ENCODE measurements around the gene HSD17B4. TPM values are rescaled to one million over a fixed set of nuclear protein-coding genes. Genes with fewer than 3 reads are reported as not detected.

Gene HSD17B4
- total and polyA plus RNA-seq, 2 donors (not counting 1 experiment from before 2014, with no cell fraction given), result 187 to 340 TPM

- H3K4me2 ChIP-seq (ENCODE audit: extremely low read depth, insufficient read depth, low read length), result no peak overlapping the region
- no peak overlapping the region for H3K4me3 ChIP-seq (replicated peaks in 1 of 4; ENCODE audit: control extremely low read depth in 1 of 4, insufficient read depth in 1 of 4, low read depth in 3 of 4, low read length in 4 of 4)
- no peaks in the 10 kb centered on the region for H3K4me1 ChIP-seq (ENCODE audit: control insufficient read depth, extremely low read depth, insufficient read depth, low read length)
- no peak for TF ChIP-seq EZH2 (IDR thresholded peaks at IDR 0.05; ENCODE audit: low read length, missing control alignments)
- TF ChIP-seq, protein P1, sequence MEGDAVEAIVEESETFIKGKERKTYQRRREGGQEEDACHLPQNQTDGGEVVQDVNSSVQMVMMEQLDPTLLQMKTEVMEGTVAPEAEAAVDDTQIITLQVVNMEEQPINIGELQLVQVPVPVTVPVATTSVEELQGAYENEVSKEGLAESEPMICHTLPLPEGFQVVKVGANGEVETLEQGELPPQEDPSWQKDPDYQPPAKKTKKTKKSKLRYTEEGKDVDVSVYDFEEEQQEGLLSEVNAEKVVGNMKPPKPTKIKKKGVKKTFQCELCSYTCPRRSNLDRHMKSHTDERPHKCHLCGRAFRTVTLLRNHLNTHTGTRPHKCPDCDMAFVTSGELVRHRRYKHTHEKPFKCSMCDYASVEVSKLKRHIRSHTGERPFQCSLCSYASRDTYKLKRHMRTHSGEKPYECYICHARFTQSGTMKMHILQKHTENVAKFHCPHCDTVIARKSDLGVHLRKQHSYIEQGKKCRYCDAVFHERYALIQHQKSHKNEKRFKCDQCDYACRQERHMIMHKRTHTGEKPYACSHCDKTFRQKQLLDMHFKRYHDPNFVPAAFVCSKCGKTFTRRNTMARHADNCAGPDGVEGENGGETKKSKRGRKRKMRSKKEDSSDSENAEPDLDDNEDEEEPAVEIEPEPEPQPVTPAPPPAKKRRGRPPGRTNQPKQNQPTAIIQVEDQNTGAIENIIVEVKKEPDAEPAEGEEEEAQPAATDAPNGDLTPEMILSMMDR (conservative IDR thresholded peaks at IDR 0.05 in 1 of 2, IDR thresholded peaks at IDR 0.05 in 1 of 2; ENCODE audit: low read depth in 1 of 2, low read length in 2 of 2), result no peak
- H3K27ac ChIP-seq (ENCODE audit: insufficient read depth, low read length), result no peak overlapping the region
- H3K9me3 ChIP-seq (ENCODE audit: control insufficient read depth, insufficient read depth, low read depth, low read length), result no peaks in the 10 kb centered on the region
- H3K36me3 ChIP-seq (ENCODE audit: control insufficient read depth, insufficient read depth, low read length), result no peaks in the 10 kb centered on the region
- no peak overlapping the region for H3K9ac ChIP-seq (ENCODE audit: insufficient read depth, low read length)
- no peak overlapping the region for H2AFZ ChIP-seq (ENCODE audit: low read length)
- DNase-seq (ENCODE audit: low read depth in 2 of 2), result no peak
- no peaks in the 10 kb centered on the region for H3K79me2 ChIP-seq (ENCODE audit: control insufficient read depth, insufficient read depth, low read length)
- no peaks in the 10 kb centered on the region for H4K20me1 ChIP-seq (ENCODE audit: control insufficient read depth, extremely low read depth, insufficient read depth, low read length)
- H3K27me3 ChIP-seq (ENCODE audit: control insufficient read depth, insufficient read depth, low read length), result no peaks in the 10 kb centered on the region
Measured at GRCh38 chr5:119554597-119554996, 102.3 kb downstream of the HSD17B4 start.

GRCh38 chr5:119570910-119571309 is 118.6 kb downstream of the HSD17B4 start:
- Histone ChIP-seq H3K27me3 (ENCODE audit: control insufficient read depth, insufficient read depth, low read length) (no peaks in the 10 kb centered on the region), H3K36me3 (ENCODE audit: control insufficient read depth, insufficient read depth, low read length) (no peaks in the 10 kb centered on the region), H3K9ac (ENCODE audit: insufficient read depth, low read length) (no peak overlapping the region), H3K79me2 (ENCODE audit: control insufficient read depth, insufficient read depth, low read length) (no peaks in the 10 kb centered on the region), H3K9me3 (ENCODE audit: control insufficient read depth, insufficient read depth, low read depth, low read length) (no peaks in the 10 kb centered on the region), H3K27ac (ENCODE audit: insufficient read depth, low read length) (no peak overlapping the region), H3K4me3 (replicated peaks in 1 of 4; ENCODE audit: control extremely low read depth in 1 of 4, insufficient read depth in 1 of 4, low read depth in 3 of 4, low read length in 4 of 4) (no peak overlapping the region), H2AFZ (ENCODE audit: low read length) (no peak overlapping the region), H3K4me2 (ENCODE audit: extremely low read depth, insufficient read depth, low read length) (no peak overlapping the region), H4K20me1 (ENCODE audit: control insufficient read depth, extremely low read depth, insufficient read depth, low read length) (no peaks in the 10 kb centered on the region), H3K4me1 (ENCODE audit: control insufficient read depth, extremely low read depth, insufficient read depth, low read length) (no peaks in the 10 kb centered on the region)
- no peak for DNase-seq (ENCODE audit: low read depth in 2 of 2)
- TF ChIP-seq, protein P1 (conservative IDR thresholded peaks at IDR 0.05 in 1 of 2, IDR thresholded peaks at IDR 0.05 in 1 of 2; ENCODE audit: low read depth in 1 of 2, low read length in 2 of 2), result no peak
- TF ChIP-seq EZH2 (IDR thresholded peaks at IDR 0.05; ENCODE audit: low read length, missing control alignments), result no peak

GRCh38 chr5:119578937-119579336 is 126.6 kb downstream of the HSD17B4 start:
- Histone ChIP-seq H3K36me3 (ENCODE audit: control insufficient read depth, insufficient read depth, low read length) (no peaks in the 10 kb centered on the region), H3K4me1 (ENCODE audit: control insufficient read depth, extremely low read depth, insufficient read depth, low read length) (no peaks in the 10 kb centered on the region), H3K27me3 (ENCODE audit: control insufficient read depth, insufficient read depth, low read length) (no peaks in the 10 kb centered on the region), H3K9ac (ENCODE audit: insufficient read depth, low read length) (no peak overlapping the region), H4K20me1 (ENCODE audit: control insufficient read depth, extremely low read depth, insufficient read depth, low read length) (no peaks in the 10 kb centered on the region), H3K79me2 (ENCODE audit: control insufficient read depth, insufficient read depth, low read length) (no peaks in the 10 kb centered on the region), H3K9me3 (ENCODE audit: control insufficient read depth, insufficient read depth, low read depth, low read length) (no peaks in the 10 kb centered on the region), H3K4me3 (replicated peaks in 1 of 4; ENCODE audit: control extremely low read depth in 1 of 4, insufficient read depth in 1 of 4, low read depth in 3 of 4, low read length in 4 of 4) (no peak overlapping the region), H2AFZ (ENCODE audit: low read length) (no peak overlapping the region), H3K4me2 (ENCODE audit: extremely low read depth, insufficient read depth, low read length) (no peak overlapping the region), H3K27ac (ENCODE audit: insufficient read depth, low read length) (no peak overlapping the region)
- peak; percentile 1 to 16 for DNase-seq (ENCODE audit: low read depth in 2 of 2)
- no peak for TF ChIP-seq EZH2 (IDR thresholded peaks at IDR 0.05; ENCODE audit: low read length, missing control alignments)
- TF ChIP-seq, protein P1 (conservative IDR thresholded peaks at IDR 0.05 in 1 of 2, IDR thresholded peaks at IDR 0.05 in 1 of 2; ENCODE audit: low read depth in 1 of 2, low read length in 2 of 2), result peak in 1 of 2 donors; percentile 14

Measured in fibroblast of lung (primary cell).